ENCODE measurements around the gene NTSR2. TPM values are rescaled to one million over a fixed set of nuclear protein-coding genes. Genes with fewer than 3 reads are reported as not detected.

The NTSR2 gene
- total and polyA plus RNA-seq, 2 of the 8 experiments (the other 6 are each of a cell fraction or from before 2014, with no cell fraction given): 0.05 TPM; not detected in 1

DNA sequence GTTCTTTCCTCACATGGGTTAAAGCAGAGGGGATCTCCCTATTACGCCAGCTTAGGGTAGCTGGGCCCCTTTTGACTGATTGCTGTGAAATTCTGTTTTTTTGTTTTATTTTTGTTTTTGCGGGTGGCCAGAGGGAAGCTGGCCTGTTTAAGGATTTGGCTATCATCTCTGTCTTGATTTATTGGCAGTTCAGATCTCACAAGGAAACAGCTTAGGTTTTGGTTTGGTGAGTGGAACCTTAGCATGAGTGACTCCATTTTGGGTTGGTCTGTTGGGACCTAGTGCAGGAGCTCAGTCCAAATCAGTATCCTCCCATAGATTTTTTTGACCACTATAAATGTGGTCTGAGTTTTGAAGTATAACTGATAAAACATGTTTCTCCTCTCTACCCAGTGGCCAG is 25.6 kb upstream of the NTSR2 start:
- Histone ChIP-seq H3K4me3 (ENCODE audit: extremely low read depth in 1 of 4, insufficient read depth in 2 of 4, low read depth in 3 of 4, low read length in 4 of 4) (no peak overlapping the region), H2BK5ac (ENCODE audit: low read depth, low read length) (no peak overlapping the region), H3K4me2 (ENCODE audit: insufficient read depth in 1 of 2, low read depth in 2 of 2, low read length in 2 of 2) (no peak overlapping the region), H3K9ac (replicated peaks in 1 of 4; ENCODE audit: extremely low read depth in 1 of 4, low read depth in 3 of 4, low read length in 3 of 4) (no peak overlapping the region; a peak in 1 of 7 replicates), H3K27ac (ENCODE audit: low read depth, low read length) (no peak overlapping the region), H2AK5ac (ENCODE audit: low read depth, low read length) (no peak overlapping the region), H4K91ac (replicated peaks; ENCODE audit: insufficient read length, low read length) (no peak overlapping the region), H3K79me1 (ENCODE audit: low read depth, low read length) (no peaks in the 10 kb centered on the region), H2BK12ac (ENCODE audit: low read depth, low read length) (no peak overlapping the region), H3K23ac (ENCODE audit: insufficient read length) (no peak overlapping the region), H2BK120ac (replicated peaks; ENCODE audit: low read depth, low read length) (no peak overlapping the region), H3K4me1 (replicated peaks in 1 of 4; ENCODE audit: control insufficient read depth in 3 of 4, insufficient read depth in 4 of 4, low read length in 3 of 4) (no peaks in the 10 kb centered on the region), H3K9me3 (ENCODE audit: insufficient read depth in 2 of 2, low read depth in 1 of 2, low read length in 1 of 2) (no peaks in the 10 kb centered on the region), H3K79me2 (ENCODE audit: control insufficient read depth in 1 of 2, insufficient read depth in 2 of 2, low read length in 2 of 2) (no peaks in the 10 kb centered on the region), H3K14ac (ENCODE audit: insufficient read length) (no peak overlapping the region), H2BK15ac (ENCODE audit: low read length) (no peak overlapping the region), H4K5ac (ENCODE audit: insufficient read length, low read depth, low read length) (no peak overlapping the region), H2AFZ (ENCODE audit: low read length) (no peak overlapping the region), H3K23me2 (ENCODE audit: low read depth, low read length) (no peaks in the 10 kb centered on the region), H3K18ac (ENCODE audit: extremely low read depth, low read length) (no peak overlapping the region), H3K4ac (replicated peaks; ENCODE audit: insufficient read length, low read depth, low read length) (no peak overlapping the region), H4K8ac (ENCODE audit: extremely low read depth, insufficient read depth, low read length) (no peak overlapping the region), H3K27me3 (replicated peaks in 1 of 4; ENCODE audit: control insufficient read depth in 3 of 4, extremely low read depth in 1 of 4, insufficient read depth in 3 of 4, low read length in 3 of 4) (no peaks in the 10 kb centered on the region), H4K20me1 (replicated peaks in 1 of 2; ENCODE audit: control insufficient read depth in 1 of 2, insufficient read depth in 2 of 2, low read length in 2 of 2) (no peaks in the 10 kb centered on the region), H3K36me3 (ENCODE audit: control insufficient read depth in 2 of 4, insufficient read depth in 4 of 4, low read length in 3 of 4) (no peaks in the 10 kb centered on the region), H2BK20ac (ENCODE audit: low read length) (no peak overlapping the region), H3K56ac (replicated peaks; ENCODE audit: insufficient read length, low read depth, low read length) (no peak overlapping the region)
- POLR2A ChIA-PET (ENCODE audit: partially characterized antibody): interaction anchor here (0.8 kb wide), 1 partner anchor 44 kb away, joined by 4 read pairs; no protein-coding TSS in a partner anchor
- FAIRE-seq (no peak), DNase-seq (ENCODE audit: low read depth in 1 of 2, low spot score in 2 of 2) (no peak)
- 95% methylated on average over 2 of the region's 2 CpGs; no CpG with 5 or more reads in 1 of the 2 experiments for WGBS, 2 experiments (ENCODE audit: extremely low coverage in 1 of 2, insufficient coverage in 1 of 2, insufficient read length in 1 of 2, insufficient replicate concordance in 2 of 2, low coverage in 1 of 2, low lambda C conversion rate in 2 of 2, missing lambda C conversion rate in 1 of 2)
- CTCF ChIA-PET (ENCODE audit: partially characterized antibody): interaction anchor here (0.5 to 10.9 kb wide), 8 partner anchors 14 to 1352 kb away, joined by 3 to 91 read pairs (median 6); no protein-coding TSS in a partner anchor
- no peak for TF ChIP-seq KDM1A (IDR thresholded peaks at IDR 0.05; ENCODE audit: borderline replicate concordance, low read length)
- no peak for TF ChIP-seq EZH2 (IDR thresholded peaks at IDR 0.05; ENCODE audit: low read depth, low read length, severe bottlenecking)
- TF ChIP-seq, protein P1, sequence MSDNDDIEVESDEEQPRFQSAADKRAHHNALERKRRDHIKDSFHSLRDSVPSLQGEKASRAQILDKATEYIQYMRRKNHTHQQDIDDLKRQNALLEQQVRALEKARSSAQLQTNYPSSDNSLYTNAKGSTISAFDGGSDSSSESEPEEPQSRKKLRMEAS (IDR thresholded peaks at IDR 0.05): no peak
- TF ChIP-seq HDAC6 (IDR thresholded peaks at IDR 0.05; ENCODE audit: low read depth, low read length): no peak
